Stimulated activated CD8-positive, alpha-beta memory T cell treated with anti-CD3 and anti-CD28 coated beads, Interleukin-15, amount 100 ng/mL, for 48 hours (primary cell): ENCODE measurements around the gene TMEM213.

Experiments
- DNase-seq, 2 donors: peaks; one replicate each; pipeline ENCODE4 v3.0.0-alpha.2; 2020; ENCODE audit warnings: low read depth in 2 of 2

TMEM213 gene, protein sequence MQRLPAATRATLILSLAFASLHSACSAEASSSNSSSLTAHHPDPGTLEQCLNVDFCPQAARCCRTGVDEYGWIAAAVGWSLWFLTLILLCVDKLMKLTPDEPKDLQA

DNA sequence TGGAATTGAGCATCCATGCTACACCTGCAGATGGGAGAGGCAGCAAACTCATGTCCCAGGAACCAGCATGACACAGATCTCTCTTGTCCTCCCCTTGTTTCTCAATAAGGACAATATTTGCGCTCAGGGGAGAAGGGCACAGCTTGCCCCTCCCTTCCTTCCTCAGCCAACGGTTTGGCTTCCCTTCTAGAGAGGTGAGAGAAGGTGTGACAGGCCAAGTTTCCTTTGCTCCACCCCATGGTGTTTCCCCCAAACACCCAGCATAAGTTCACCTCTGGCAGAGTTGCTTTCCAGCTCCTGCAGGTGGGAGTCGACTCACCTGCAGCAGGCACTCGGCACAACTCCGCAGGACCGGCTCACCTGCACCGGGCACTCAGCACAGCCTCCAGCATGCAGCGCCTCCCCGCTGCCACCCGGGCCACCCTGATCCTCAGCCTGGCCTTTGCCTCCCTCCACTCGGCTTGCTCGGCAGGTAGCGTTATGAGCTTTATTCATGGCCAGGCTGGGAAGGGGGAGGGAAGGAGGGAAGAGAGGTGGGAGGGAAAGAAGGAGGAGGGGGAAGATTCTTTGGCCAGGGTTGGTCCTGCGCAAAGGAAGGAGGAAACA is at the start of gene TMEM213, which contains the start of gene ATP6V0A4:
TSS of gene TMEM213 (plus strand) at position 280 of the 606 bp plus-strand sequence. CDS start at position 391, 111 bp downstream.
TSS of gene ATP6V0A4 (minus strand) at position 482 of the 606 bp plus-strand sequence. CDS start 26,949 bp downstream, outside the sequence.
- no peak for DNase-seq

DNA sequence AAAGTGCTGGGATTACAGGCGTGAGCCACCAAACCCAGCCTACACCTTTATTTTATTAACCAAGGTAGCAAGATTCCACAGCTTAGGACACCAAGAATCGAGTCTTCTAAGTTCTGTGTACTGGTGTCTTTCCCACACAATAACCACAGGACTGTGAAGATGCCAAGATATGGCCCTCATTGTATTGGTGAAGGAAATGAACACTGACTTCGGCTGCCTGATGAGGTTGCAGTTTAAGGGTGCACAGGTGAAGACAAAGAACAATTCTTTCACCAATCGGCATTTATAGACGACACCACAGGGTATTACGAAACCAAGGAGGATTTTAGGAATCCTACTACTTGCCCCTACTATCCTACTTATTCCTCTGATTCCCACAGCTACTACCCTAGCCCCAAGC is 49.1 kb upstream of the TMEM213 start:
- DNase-seq = no peak

DNA sequence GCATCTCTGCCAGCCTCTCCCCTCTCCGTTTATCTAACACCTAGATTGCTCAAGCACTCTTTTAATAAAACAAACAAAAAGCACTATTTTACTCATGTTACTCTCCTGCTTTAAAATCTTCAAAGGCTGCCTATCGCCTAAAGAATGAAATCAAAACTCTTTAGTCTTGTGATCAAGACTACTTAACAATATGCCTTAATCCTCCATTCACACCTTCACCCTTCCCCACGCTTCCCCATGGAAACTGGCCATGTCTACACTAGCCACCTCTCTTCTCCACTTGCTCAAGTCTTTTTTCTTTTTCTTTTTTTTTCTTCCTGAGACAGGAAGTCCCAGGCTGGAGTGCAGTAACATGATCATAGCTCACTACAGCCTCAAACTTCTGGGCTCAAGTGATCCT is 47.8 kb upstream of the TMEM213 start:
- DNase-seq = no peak

DNA sequence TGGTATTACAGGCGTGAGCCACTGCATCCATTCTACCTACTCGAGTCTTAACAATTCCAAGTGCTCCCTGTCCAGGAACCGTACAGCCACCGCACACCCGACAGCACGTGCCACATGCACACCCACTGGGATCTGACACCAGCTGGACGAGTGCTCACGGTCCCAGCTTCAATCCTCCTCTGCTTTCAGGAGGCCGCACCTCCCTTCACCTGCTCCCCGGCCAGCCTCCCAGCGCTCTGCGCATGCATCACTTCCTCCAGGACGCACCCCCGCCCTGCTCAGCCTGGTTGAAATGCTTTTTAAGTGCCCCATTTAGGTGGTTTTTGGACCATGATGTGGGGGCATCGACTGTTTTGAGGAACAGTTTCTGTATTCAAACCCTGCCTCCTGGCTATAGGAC is 47.3 kb upstream of the TMEM213 start:
- DNase-seq = no peak

DNA sequence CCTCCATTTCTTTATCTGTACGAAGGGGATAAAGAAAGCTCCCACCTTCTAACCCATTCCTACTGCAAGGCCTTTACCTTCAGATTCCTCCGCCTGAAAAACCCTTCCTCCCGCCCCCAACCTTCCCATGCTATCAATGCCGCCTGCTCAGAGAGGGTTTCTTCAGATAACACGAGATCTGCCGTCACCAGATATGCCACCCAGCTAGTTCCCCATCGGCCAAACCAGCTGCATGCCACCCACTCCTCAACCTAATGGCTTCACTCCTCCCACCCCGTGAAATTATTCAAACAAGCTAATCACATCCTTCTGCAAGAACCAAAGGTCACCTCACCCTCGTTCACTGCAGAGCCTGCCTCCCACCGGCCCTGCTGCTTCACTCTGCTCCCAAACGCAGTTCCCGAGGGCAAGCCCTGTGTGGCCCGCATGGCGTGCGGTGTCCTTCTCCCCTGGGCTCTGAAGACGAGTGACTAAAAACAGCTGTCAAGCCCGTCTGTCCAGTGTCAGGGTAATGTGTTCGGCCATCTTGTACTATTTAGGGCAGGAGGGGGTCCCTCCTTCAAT is 46.8 kb upstream of the TMEM213 start:
- no peak for DNase-seq

DNA sequence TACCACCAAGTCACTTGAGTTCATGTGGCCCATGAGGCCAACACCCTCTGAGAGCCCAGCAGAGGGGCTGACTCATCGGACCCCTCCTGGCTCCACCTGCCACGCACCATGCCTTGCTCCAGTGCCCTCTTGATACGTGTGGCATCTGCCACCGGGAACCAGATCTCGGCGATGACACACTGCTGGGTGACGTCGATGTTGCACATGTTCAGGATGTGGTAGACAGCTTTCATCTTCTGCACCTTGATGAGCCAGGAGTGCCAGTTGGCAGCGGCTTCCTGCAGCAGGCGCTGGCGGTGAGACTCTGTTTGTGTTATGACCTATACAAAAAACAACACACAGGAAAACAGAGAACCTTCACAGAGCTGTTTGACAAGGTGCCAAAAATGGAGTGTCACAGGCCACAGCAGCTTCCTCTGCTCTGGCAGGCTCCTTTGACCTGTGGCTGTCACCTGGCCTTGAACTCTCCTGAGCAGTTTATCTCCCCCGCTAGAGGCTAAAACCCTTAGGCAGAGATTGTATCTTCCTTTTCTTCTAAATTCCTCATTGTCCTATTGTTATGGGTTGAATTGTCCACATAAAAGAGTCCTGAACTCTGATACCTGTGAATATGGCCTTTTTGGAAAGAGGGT is 45.2 kb upstream of the TMEM213 start:
- peak; percentile 78 to 88 for DNase-seq

DNA sequence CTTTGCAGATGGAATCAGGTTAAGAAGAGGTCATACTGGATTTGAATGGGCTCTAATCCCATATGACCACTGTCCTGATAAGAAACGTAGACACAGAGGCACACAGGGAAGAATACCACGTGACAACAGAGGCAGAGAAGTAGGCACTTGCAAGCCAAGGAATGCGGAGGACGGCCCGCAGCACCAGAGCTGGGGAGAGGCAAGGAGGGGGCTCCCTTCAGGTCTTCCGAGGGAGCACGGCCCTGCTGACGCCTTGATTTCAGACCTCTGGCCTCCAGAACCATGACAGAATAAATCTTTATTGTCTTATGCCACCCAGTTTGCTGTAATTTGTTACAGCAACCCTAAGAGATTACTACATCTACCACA is 44.7 kb upstream of the TMEM213 start:
- DNase-seq = no peak

DNA sequence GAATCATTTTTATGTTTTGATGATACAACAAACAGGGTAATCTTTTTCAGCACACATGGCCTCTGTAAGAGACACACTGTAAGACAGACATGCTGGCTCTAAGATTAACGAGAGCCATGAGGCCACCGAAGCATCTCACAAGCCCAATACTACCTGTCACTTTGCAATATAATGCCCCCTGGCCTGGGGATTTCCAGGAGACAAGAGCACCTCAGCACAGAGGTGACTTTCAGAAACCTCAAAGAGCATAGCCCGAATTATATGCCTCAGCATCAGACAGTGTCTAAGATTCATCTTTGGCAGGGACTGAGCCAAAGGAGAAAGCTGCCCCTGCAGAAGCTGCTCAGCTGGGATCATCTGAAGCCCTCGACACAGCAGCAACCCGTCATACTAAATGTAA is 44.2 kb upstream of the TMEM213 start:
- DNase-seq = no peak

DNA sequence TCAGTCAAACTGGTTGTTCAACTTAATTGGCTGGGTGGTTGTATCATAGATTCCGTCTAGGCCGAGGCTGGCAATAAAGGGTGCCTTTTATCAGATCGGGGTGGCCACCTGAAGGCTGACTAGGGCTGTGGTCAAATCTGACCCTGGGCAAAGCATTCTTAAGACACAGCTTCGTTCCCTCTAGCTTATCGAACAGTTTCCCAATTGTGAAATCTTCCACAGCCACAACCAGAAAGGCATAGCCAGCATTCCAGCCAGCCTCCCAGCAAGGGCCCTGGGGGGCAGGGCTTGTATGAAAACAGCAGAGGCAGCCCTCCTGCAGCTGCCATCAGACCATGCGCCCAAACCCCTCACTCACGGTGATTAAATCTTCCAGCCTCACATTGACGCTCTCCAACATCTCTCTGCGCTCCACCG is 42.5 kb upstream of the TMEM213 start:
- DNase-seq = no peak

DNA sequence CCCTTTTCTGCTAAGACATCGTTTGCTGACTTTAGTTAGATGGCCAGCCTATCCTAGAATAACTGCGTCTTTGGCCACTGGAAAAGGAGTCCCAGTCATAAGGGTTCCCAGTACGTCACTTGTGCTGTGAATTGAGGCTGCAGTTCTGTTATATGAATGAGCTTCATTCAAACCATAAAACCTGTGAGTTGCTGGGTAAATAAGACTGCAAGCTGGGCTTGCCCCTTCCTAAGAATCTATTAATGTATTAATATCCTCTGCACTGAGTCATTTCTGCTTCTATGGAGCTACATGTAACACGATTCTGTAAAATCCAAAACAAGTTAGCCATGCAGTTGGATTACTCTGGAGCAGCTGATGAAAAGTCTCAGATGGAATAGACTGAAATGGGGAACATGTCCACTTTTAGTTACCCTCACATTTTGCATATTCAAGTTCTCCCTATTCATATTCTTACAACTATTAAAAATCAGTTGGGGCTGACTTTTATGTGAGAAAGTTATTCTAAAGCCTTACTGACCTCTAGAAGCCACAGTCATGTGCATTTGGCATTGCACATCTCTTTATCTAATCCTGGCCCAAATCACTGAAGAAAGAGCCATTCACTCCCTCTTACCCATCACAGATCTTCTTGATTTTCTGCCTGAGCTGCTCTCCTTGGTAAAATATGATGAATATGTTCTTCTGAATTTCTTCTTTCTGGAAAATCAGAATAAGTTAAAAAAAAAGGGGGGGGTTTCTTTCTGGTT is 41.8 kb upstream of the TMEM213 start:
- DNase-seq = no peak

DNA sequence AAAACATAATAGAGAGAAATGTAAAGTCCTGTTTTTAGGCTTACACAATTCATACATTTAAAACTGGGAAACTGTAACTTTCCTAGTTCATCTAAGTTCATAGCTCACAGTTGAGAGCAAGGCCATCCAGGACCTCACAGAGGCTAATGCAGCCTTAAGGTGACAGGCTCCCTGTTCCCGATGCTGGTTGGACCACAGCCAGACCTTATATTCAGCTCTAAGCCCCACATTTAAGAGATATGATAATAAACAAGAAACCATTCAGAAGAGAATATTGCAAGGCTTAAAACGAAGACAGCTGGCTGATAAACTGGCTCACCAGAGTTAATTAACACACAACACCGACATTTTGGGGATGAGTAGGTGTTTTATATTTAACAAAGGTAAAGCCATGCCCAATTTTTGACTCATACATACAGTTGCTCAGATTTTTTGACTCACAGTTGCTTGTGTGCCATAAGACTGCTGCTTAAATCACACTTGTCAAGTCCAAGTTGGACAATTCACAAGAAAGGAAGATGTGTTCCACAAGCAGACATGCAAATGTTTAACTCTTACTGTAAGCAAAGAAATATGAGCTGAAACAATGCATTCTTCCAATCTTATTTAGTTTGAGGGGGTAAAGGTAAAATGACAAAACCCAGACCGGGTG is 41.1 kb upstream of the TMEM213 start:
- DNase-seq = no peak

DNA sequence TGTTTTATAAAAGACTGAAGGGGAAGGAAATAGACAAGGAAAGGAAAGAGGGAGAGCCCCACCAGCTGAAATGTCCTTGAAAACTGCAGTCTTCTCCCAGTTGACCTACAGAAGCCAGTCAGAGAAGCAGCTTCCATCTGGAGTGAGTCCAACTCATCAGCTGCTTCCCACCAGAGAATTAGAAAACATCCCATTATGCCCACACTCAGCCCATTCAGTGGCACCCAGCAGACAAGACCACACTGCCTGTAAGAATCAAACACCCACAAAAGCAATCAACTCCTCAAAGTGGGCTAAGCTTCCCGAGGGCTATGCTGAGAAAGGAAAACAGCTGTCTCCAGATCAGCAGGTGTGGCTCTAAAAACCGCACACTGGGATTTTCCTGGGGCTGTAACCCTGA is 29.6 kb upstream of the TMEM213 start:
- DNase-seq = no peak

DNA sequence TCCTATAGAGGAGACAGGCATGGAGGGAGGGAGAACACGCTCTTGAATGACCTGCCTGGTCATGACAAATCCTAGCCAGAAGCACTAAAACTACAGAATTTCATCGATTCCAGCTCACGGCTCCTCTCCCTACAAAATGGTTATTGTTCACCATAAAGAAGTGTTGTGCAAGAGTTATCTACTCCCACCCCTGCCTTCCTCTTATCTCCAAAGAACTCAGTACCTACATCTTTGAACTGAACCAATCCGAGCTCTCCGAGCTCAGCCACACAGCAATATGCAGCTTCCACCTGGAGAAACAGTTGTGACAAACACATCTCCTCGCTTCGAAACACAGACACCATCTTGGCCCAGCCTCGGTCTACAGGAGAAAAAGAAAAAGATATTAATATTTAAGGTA is 26.9 kb upstream of the TMEM213 start:
- DNase-seq = no peak

DNA sequence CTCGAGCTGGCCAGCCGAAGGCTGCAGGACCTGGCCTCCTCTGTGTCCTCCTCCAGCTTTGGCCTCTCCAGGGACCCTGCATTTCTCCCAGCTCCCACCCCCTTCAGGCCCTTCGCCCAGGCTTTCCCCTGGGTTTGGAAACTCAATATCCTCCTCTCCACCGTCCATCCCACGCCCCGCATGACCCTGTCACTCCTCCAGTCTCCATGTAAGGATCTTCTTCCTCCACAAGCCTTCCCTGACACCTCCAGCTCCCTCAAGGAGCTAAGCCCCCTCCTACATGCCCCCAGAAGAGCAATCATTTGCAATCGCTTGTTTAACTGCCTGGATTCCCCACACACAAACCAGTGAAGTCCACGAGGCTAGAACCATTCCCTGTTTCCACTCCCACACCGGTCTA is 24.6 kb upstream of the TMEM213 start:
- no peak for DNase-seq

DNA sequence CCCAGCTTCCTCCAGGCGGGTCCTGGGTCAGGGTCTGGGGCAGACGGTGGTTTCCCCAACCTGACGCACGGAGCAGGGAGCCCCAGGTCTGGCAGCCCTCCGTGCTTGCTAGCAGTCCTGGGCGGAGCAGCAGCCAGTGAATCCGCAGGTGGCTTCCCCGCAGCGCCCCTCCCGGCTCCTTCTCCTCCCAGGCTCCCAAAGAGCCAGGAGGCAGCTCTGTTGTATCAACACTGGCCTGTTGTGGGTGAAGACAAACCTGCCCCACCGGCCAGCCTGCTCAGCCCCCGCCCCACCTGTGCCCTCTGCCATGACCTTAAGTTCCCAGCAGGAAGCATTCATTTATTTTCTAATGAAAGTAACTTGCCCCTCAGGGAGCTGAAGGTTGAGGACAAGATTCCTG is 24.0 kb upstream of the TMEM213 start:
- DNase-seq = no peak

DNA sequence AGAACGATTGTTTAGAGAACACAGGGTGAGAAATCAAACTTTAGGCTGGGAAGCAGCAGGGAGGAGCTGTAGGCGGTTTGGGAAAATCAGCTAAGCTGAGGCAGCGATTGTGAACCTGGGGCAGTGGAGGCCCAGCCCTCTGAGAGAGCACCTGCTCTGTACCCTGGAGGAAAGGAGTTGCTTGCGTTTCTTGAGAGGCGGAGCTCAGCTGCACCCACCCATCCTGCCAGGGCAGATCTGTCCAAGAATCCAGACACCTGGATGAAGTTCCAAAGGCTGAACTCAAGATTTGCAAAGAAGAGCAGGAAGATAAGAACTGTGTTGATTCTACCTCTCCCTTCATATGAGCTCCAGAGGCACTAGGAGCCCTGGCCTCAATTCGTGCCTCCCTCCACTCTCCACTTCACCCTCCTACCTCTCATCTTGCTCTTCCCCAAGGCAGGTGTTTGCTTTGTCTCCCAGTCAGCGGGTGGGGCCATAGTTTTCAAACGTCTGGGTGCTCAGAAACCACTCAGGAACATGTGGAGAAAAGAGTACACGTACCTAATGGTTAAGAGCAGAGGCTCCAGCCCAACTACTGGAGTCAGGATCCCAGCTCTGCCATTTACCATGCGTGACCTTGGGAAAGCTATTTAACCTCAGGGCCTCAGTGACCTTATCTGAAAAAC is 21.5 kb upstream of the TMEM213 start:
- no peak for DNase-seq

DNA sequence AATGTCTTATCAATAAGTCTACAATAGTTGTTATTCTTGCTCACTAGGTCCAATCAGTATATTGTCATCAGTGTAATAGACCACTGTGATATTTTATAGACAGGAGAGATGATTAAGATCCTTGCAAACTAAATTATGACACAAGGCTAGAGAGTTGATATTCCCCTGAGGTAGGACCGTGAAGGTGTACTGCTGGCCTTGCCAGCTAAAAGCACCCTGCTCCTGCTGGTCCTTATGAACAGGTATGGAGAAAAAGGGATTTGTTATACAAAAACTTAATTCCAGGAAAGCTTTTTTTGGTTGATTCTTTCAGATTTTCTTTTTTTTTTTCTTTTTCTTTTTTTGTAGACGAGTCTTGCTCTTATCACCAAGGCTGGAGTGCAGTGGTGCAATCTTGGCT is 16.8 kb upstream of the TMEM213 start:
- no peak for DNase-seq

DNA sequence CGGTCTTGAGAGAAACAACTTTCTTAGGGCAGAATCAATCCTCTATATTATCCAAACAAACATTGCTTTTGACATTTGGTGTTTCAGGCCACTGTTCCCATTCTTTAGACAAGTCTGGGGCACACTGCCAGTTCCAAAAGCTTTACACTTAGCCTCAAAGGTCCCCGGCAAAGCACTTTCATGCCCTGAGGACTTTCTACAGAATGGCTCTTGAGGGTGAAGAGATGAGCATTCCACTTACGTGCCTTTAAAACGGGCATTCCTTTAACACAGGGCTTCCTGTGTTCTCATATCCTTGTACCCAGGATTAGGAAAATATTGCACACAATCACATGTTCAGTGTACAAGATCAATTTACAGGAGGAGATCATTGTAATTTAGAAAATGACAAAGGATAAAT is 13.1 kb upstream of the TMEM213 start:
- no peak for DNase-seq

DNA sequence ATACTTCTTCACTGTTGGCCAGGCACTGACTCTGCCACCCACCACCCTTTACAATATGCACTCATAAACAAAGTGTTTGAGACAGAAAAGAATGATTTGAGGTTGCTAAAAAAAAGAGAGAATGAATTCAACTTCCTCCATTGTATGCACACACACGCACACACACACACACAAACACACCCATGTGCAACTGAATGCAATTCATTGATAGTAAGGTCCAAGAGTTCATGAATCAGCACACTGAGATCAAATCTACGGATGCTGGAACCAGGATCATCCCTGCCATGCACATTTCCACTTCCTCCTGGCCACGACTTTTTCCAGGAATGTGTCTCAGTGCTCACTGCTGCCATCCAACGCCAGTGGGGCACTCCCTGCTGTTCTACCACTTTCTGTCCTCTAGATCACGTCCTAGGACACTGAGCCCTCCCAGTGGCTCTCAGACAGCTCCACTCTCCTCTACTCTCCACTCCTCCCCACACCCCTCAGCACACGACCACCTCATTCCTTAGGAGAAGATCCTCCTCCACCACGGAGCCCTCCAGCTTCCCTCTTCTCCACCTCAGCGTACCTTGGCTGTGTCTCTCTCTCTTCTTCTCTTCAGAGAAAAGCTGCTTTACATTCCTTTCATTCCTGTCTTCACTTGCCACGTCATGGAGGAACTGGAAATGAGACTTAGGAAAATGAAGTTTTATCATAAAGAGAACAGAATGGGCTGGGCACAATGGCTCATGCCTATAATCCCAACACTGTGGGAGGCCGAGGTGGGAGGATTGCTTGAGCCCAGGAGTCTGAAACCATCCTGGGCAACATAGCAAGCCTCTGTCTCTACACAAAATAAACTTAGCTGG is 12.0 kb upstream of the TMEM213 start:
- no peak for DNase-seq

DNA sequence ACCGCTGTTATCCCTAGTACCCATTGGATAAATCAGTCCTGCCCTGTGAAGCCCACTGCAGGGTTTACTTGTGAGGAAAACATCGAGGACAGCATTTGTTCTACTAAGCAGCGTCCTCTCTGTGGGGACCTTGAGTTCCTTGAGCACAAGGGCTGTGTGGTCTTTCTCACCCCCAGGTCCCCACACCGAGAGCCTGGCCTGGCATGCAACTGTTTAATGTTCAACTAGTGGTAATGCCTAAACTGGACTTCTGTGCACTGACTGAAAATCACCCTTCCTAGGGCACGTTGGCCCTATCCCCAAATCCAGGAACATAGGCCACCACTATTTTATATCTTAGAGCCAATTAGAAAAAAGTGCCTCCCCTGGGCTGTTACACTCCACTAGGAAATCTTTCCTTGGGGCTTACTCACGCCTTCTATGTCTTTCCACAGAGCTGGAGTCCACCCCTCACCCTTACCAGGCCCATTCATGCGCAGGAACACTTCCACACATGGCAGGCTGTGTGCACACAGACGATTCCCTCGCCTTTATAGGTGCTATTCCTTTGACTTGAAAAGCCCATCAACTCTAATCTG is 1.7 kb upstream of the TMEM213 start:
- DNase-seq = no peak
